Bronchial epithelial cell (primary cell): Measurements from ENCODE around the gene CYP4V2. TPM values are rescaled to one million over a fixed set of nuclear protein-coding genes. Genes with fewer than 3 reads are reported as not detected.

Source experiments
- DNase-seq: peaks from one replicate; pipeline ENCODE4 v3.0.0-alpha.2; 2010; ENCODE audit warnings: low read depth
- FAIRE-seq: peaks from 2 replicates; lab custom pipeline; 2011; peaks lifted over from hg19 to GRCh38; lab: Jason Lieb, UNC
- H3K27me3 ChIP-seq: 2 replicates; pipeline ENCODE4 v1.5.1; 2011; ENCODE audit warnings: low read length; ENCODE audit not compliant: control insufficient read depth, insufficient read depth
- H3K36me3 ChIP-seq: 2 replicates; pipeline ENCODE4 v1.5.1; 2011; ENCODE audit warnings: low read length; ENCODE audit not compliant: control insufficient read depth, insufficient read depth
- H3K4me3 ChIP-seq: 2 replicates; pipeline ENCODE4 v1.5.1; 2011; ENCODE audit warnings: mild to moderate bottlenecking, low read depth, low read length, control low read depth
- CTCF ChIP-seq: IDR thresholded peaks from 2 replicates; pipeline ENCODE4 v1.5.1; 2011; ENCODE audit warnings: mild to moderate bottlenecking, moderate library complexity, low read length, control low read depth, inconsistent platforms; ENCODE audit not compliant: insufficient read depth, severe bottlenecking
- total RNA-seq: library from RNA; depleted of rRNA; stranded (reverse); fragments of >200 nt; gene quantifications from 2 replicates; pipeline ENCODE4 v1.2.1, GENCODE V29; 2014

CYP4V2 gene
- total RNA-seq: 2.2 and 7.4 TPM in 2 replicates

GRCh38 chr4:186191200-186192065 is at the start of gene CYP4V2:
TSS of gene CYP4V2 (plus strand) at chr4:186191567. CDS start at chr4:186191824, 257 bp downstream.
- FAIRE-seq (no peak), DNase-seq (peak; percentile 51)
- H3K27me3 ChIP-seq: no peaks in the 10 kb centered on the region
- no peaks in the 10 kb centered on the region for H3K36me3 ChIP-seq
- peak; percentile 36 for TF ChIP-seq CTCF
- peak within 1 kb of the TSS; percentile 76 for H3K4me3 ChIP-seq

- DNase-seq: peak; percentile 23
- peak; percentile 12 for TF ChIP-seq CTCF
- peak overlapping the region; percentile 46 for H3K4me3 ChIP-seq
Observed at GRCh38 chr4:186144198-186144945, 47.0 kb upstream of the CYP4V2 start.

GRCh38 chr4:186144946-186145569 is 46.3 kb upstream of the CYP4V2 start:
- H3K4me3 ChIP-seq: peak overlapping the region; percentile 46
- no peak for TF ChIP-seq CTCF
- no peaks in the 10 kb centered on the region for H3K27me3 ChIP-seq
- no peaks in the 10 kb centered on the region for H3K36me3 ChIP-seq
- FAIRE-seq (no peak), DNase-seq (peak; percentile 17)

More at GRCh38 chr4:186144198-186144945, 47.0 kb upstream of the CYP4V2 start:
- no peaks in the 10 kb centered on the region for H3K36me3 ChIP-seq
- no peaks in the 10 kb centered on the region for H3K27me3 ChIP-seq
- no peak for FAIRE-seq

- DNase-seq: no peak
- no peak for TF ChIP-seq CTCF
- no peaks in the 10 kb centered on the region for H3K27me3 ChIP-seq
- no peak for FAIRE-seq
- H3K4me3 ChIP-seq: no peak overlapping the region
- H3K36me3 ChIP-seq: no peaks in the 10 kb centered on the region
Observed at GRCh38 chr4:186146458-186146857, 44.9 kb upstream of the CYP4V2 start.

- no peak for TF ChIP-seq CTCF
- no peak overlapping the region for H3K4me3 ChIP-seq
- H3K36me3 ChIP-seq: no peaks in the 10 kb centered on the region
- no peak for DNase-seq
- no peaks in the 10 kb centered on the region for H3K27me3 ChIP-seq
- no peak for FAIRE-seq
Observed at GRCh38 chr4:186148336-186148975, 42.9 kb upstream of the CYP4V2 start.
